Tibial nerve (tissue), 4 donors: Measurements from ENCODE around the gene ENOX1. TPM values are rescaled to one million over a fixed set of nuclear protein-coding genes. Genes with fewer than 3 reads are reported as not detected.
"Not testable (repeated sequence)": the region's sequence is repeated elsewhere in the genome, so short reads cannot be mapped to it uniquely, and the experiment has no call there.

Experiments
- DNase-seq, 2 donors: peaks; one replicate each; pipeline ENCODE4 v3.0.0-alpha.2; 2019; ENCODE audit warnings: low spot score in 2 of 2
- H3K27ac ChIP-seq, 4 donors: fragments of 200-600 bp; sonication (generic) in 3 of 4; one replicate each; pipeline ENCODE4 v1.5.1; 2017 to 2019; ENCODE audit warnings: mild to moderate bottlenecking in 1 of 4
- H3K27me3 ChIP-seq, 2 donors: fragments of 200-600 bp; sonication (generic) in 1 of 2; one replicate each; pipeline versions ENCODE4 v1.5.1 to v1.6.0; 2017 to 2019
- H3K36me3 ChIP-seq, 3 donors: fragments of 200-600 bp; sonication (generic); one replicate each; pipeline ENCODE4 v1.5.1; 2018 to 2019
- H3K4me1 ChIP-seq, 4 donors: fragments of 200-600 bp; sonication (generic) in 3 of 4; one replicate each; pipeline ENCODE4 v1.5.1; 2017 to 2019
- H3K4me3 ChIP-seq, 4 donors: fragments of 200-600 bp; sonication (generic) in 3 of 4; one replicate each; pipeline ENCODE4 v1.5.1; 2017 to 2019; ENCODE audit warnings: mild to moderate bottlenecking in 1 of 4, moderate library complexity in 1 of 4
- H3K9me3 ChIP-seq, 4 donors: fragments of 200-600 bp; sonication (generic) in 3 of 4; one replicate each; pipeline ENCODE4 v1.5.1; 2017 to 2019
- CTCF ChIP-seq, 5 experiments: fragments of 200-600 bp in 3 of 5; fragments of 450-650 bp in 2 of 5; sonication (generic) in 3 of 5; IDR thresholded peaks; one replicate each; pipeline ENCODE4 v1.5.1; 2016 to 2019; ENCODE audit warnings: antibody characterized with exemption in 5 of 5, mild to moderate bottlenecking in 3 of 5, moderate library complexity in 2 of 5
- EP300 ChIP-seq, 2 donors: sonication (generic); formaldehyde crosslinking; IDR thresholded peaks; one replicate each; pipeline ENCODE4 v1.6.1; 2017; ENCODE audit warnings: antibody characterized with exemption in 2 of 2, mild to moderate bottlenecking in 1 of 2
- POLR2A ChIP-seq, 2 donors: fragments of 450-650 bp; IDR thresholded peaks; one replicate each; pipeline ENCODE4 v1.6.1; 2017; ENCODE audit warnings: antibody characterized with exemption in 2 of 2, mild to moderate bottlenecking in 2 of 2, moderate library complexity in 2 of 2
- WGBS, 2 donors: methylation state at CpG; one replicate each; pipeline ENCODE4 v1.1.5; 2018; 5-methylcytosine and 5-hydroxymethylcytosine counted together
- total RNA-seq, 4 donors: library from RNA; depleted of rRNA; stranded (reverse); fragments of >200 nt; gene quantifications; one replicate each; pipeline ENCODE4 v1.1.0, GENCODE V29; 2016

The ENOX1 gene
- total RNA-seq, 4 donors from 2014 or later: 2.6 to 8.2 (median 4.6) TPM

- no peak overlapping the region for H3K27ac ChIP-seq
- no peaks in the 10 kb centered on the region for H3K27me3 ChIP-seq
- peaks cover 0 to 12% (median 0%) of the 10 kb centered on the region in 3 donors for H3K36me3 ChIP-seq
- H3K4me3 ChIP-seq: no peak overlapping the region
- H3K4me1 ChIP-seq: no peaks in the 10 kb centered on the region
- WGBS, 2 donors: 96 to 99% methylated on average over 12 to 17 of the region's 17 CpGs
- TF ChIP-seq EP300 (IDR thresholded peaks at IDR 0.05) (no peak), CTCF (IDR thresholded peaks at IDR 0.05) (no peak), POLR2A (IDR thresholded peaks at IDR 0.05) (no peak)
- no peak for DNase-seq
- H3K9me3 ChIP-seq: no peaks in the 10 kb centered on the region
These were observed 431.0 kb downstream of the ENOX1 start for GRCh38 chr13:43355774-43356173.

- 90 to 96% methylated on average over 3 of the region's 3 CpGs for WGBS, 2 donors
- no peak for TF ChIP-seq CTCF (IDR thresholded peaks at IDR 0.05)
- no peak for TF ChIP-seq POLR2A (IDR thresholded peaks at IDR 0.05)
- TF ChIP-seq EP300 (IDR thresholded peaks at IDR 0.05): no peak
These were observed 432.4 kb downstream of the ENOX1 start for GRCh38 chr13:43354153-43354945.

GRCh38 chr13:43353631-43354030 lies 433.1 kb downstream of the ENOX1 start:
- Histone ChIP-seq H3K4me3 (no peak overlapping the region), H3K36me3 (peaks cover 0 to 12% (median 0%) of the 10 kb centered on the region in 3 donors), H3K4me1 (no peaks in the 10 kb centered on the region), H3K27ac (no peak overlapping the region), H3K9me3 (no peaks in the 10 kb centered on the region), H3K27me3 (no peaks in the 10 kb centered on the region)
- DNase-seq: no peak
- 94 to 97% methylated on average over 4 of the region's 4 CpGs for WGBS, 2 donors
- TF ChIP-seq POLR2A (IDR thresholded peaks at IDR 0.05) (no peak), EP300 (IDR thresholded peaks at IDR 0.05) (no peak), CTCF (IDR thresholded peaks at IDR 0.05) (no peak)

More at GRCh38 chr13:43354153-43354945, 432.4 kb downstream of the ENOX1 start:
- DNase-seq: no peak
- Histone ChIP-seq H3K9me3 (no peaks in the 10 kb centered on the region), H3K4me1 (no peaks in the 10 kb centered on the region), H3K27ac (no peak overlapping the region), H3K4me3 (no peak overlapping the region), H3K27me3 (no peaks in the 10 kb centered on the region), H3K36me3 (peaks cover 0 to 12% (median 0%) of the 10 kb centered on the region in 3 donors)

GRCh38 chr13:43351612-43352011 lies 435.2 kb downstream of the ENOX1 start:
- WGBS, 2 donors: 31 to 63% methylated on average over 1 to 2 of the region's 3 CpGs
- not testable (repeated sequence) for H3K4me1 ChIP-seq, H3K27me3 ChIP-seq, DNase-seq, H3K9me3 ChIP-seq, H3K27ac ChIP-seq, H3K4me3 ChIP-seq
- peaks cover 0 to 12% (median 0%) of the 10 kb centered on the region in 3 donors for H3K36me3 ChIP-seq

GRCh38 chr13:43348397-43348796 lies 438.4 kb downstream of the ENOX1 start:
- no peak for TF ChIP-seq EP300 (IDR thresholded peaks at IDR 0.05)

GRCh38 chr13:43347877-43348276 lies 438.9 kb downstream of the ENOX1 start:
- no peaks in the 10 kb centered on the region for H3K36me3 ChIP-seq
- H3K27ac ChIP-seq: no peak overlapping the region
- WGBS, 2 donors: 75 to 82% methylated on average over 10 of the region's 10 CpGs
- H3K4me3 ChIP-seq: no peak overlapping the region
- no peaks in the 10 kb centered on the region for H3K4me1 ChIP-seq
- H3K9me3 ChIP-seq: no peaks in the 10 kb centered on the region
- H3K27me3 ChIP-seq: no peaks in the 10 kb centered on the region
- TF ChIP-seq EP300 (IDR thresholded peaks at IDR 0.05) (no peak), CTCF (IDR thresholded peaks at IDR 0.05) (no peak), POLR2A (IDR thresholded peaks at IDR 0.05) (no peak)
- DNase-seq: no peak

More at GRCh38 chr13:43348397-43348796, 438.4 kb downstream of the ENOX1 start:
- Histone ChIP-seq H3K27me3 (no peaks in the 10 kb centered on the region), H3K27ac (no peak overlapping the region), H3K4me3 (no peak overlapping the region), H3K4me1 (no peaks in the 10 kb centered on the region), H3K9me3 (no peaks in the 10 kb centered on the region), H3K36me3 (no peaks in the 10 kb centered on the region)
- DNase-seq: no peak
- 58 to 74% methylated on average over 4 of the region's 4 CpGs for WGBS, 2 donors
